ENCODE data around the gene ABCG8.

The ABCG8 gene

GRCh38 chr2:43794956-43795355, 43.8 kb upstream of the ABCG8 start:
- TF ChIP-seq RAD21 (IDR thresholded peaks at IDR 0.05; ENCODE audit: low read depth) (no peak), ZBTB7A (IDR thresholded peaks at IDR 0.05; ENCODE audit: low read depth) (no peak), MAX (IDR thresholded peaks at IDR 0.05) (no peak), CEBPB (IDR thresholded peaks at IDR 0.05) (no peak), TCF12 (IDR thresholded peaks at IDR 0.05; ENCODE audit: low read depth) (no peak), EP300 (IDR thresholded peaks at IDR 0.05; ENCODE audit: borderline replicate concordance) (no peak)

- TF ChIP-seq TEAD4 (IDR thresholded peaks at IDR 0.05) (no peak), EP300 (IDR thresholded peaks at IDR 0.05; ENCODE audit: borderline replicate concordance) (no peak), USF1 (IDR thresholded peaks at IDR 0.05) (no peak), EGR1 (IDR thresholded peaks at IDR 0.05) (no peak), CEBPB (IDR thresholded peaks at IDR 0.05) (no peak), ZBTB7A (IDR thresholded peaks at IDR 0.05; ENCODE audit: low read depth) (no peak)
Observed at GRCh38 chr2:43796206-43796605, 42.6 kb upstream of the ABCG8 start.

GRCh38 chr2:43798300-43798699, 40.5 kb upstream of the ABCG8 start:
- TF ChIP-seq ZBTB7A (IDR thresholded peaks at IDR 0.05; ENCODE audit: low read depth) (no peak), EGR1 (IDR thresholded peaks at IDR 0.05) (no peak), TCF12 (IDR thresholded peaks at IDR 0.05; ENCODE audit: low read depth) (no peak)

- TF ChIP-seq RAD21 (IDR thresholded peaks at IDR 0.05; ENCODE audit: low read depth) (no peak), EP300 (IDR thresholded peaks at IDR 0.05; ENCODE audit: borderline replicate concordance) (no peak), TEAD4 (IDR thresholded peaks at IDR 0.05) (no peak), NFIC (IDR thresholded peaks at IDR 0.05) (no peak), REST (IDR thresholded peaks at IDR 0.05; ENCODE audit: low read depth) (no peak), YY1 (IDR thresholded peaks at IDR 0.05; ENCODE audit: low read depth) (no peak), TAF1 (IDR thresholded peaks at IDR 0.05; ENCODE audit: low read depth) (no peak), TCF12 (IDR thresholded peaks at IDR 0.05; ENCODE audit: low read depth) (no peak), EGR1 (IDR thresholded peaks at IDR 0.05) (no peak), FOXM1 (IDR thresholded peaks at IDR 0.05; ENCODE audit: borderline replicate concordance, low read depth) (no peak), USF1 (IDR thresholded peaks at IDR 0.05) (no peak), CREB1 (IDR thresholded peaks at IDR 0.05; ENCODE audit: low read depth) (no peak), MAX (IDR thresholded peaks at IDR 0.05) (no peak), ZBTB7A (IDR thresholded peaks at IDR 0.05; ENCODE audit: low read depth) (no peak)
Observed at GRCh38 chr2:43800894-43801293, 37.9 kb upstream of the ABCG8 start.

- TF ChIP-seq ZBTB7A (IDR thresholded peaks at IDR 0.05; ENCODE audit: low read depth) = no peak
- no peak for TF ChIP-seq TEAD4 (IDR thresholded peaks at IDR 0.05)
- TF ChIP-seq CREB1 (IDR thresholded peaks at IDR 0.05; ENCODE audit: low read depth) = no peak
Observed at GRCh38 chr2:43802135-43802534, 36.6 kb upstream of the ABCG8 start.

GRCh38 chr2:43803113-43803512, 35.7 kb upstream of the ABCG8 start:
- TF ChIP-seq CREB1 (IDR thresholded peaks at IDR 0.05; ENCODE audit: low read depth) = no peak
- TF ChIP-seq TAF1 (IDR thresholded peaks at IDR 0.05; ENCODE audit: low read depth) = no peak
- no peak for TF ChIP-seq CEBPB (IDR thresholded peaks at IDR 0.05)
- TF ChIP-seq EGR1 (IDR thresholded peaks at IDR 0.05) = no peak
- TF ChIP-seq RAD21 (IDR thresholded peaks at IDR 0.05; ENCODE audit: low read depth) = no peak
- no peak for TF ChIP-seq EP300 (IDR thresholded peaks at IDR 0.05; ENCODE audit: borderline replicate concordance)
- TF ChIP-seq TCF12 (IDR thresholded peaks at IDR 0.05; ENCODE audit: low read depth) = no peak
- TF ChIP-seq REST (IDR thresholded peaks at IDR 0.05; ENCODE audit: low read depth) = no peak
- no peak for TF ChIP-seq YY1 (IDR thresholded peaks at IDR 0.05; ENCODE audit: low read depth)
- TF ChIP-seq MAX (IDR thresholded peaks at IDR 0.05) = no peak
- TF ChIP-seq ZBTB7A (IDR thresholded peaks at IDR 0.05; ENCODE audit: low read depth) = no peak
- no peak for TF ChIP-seq TEAD4 (IDR thresholded peaks at IDR 0.05)
- TF ChIP-seq FOXM1 (IDR thresholded peaks at IDR 0.05; ENCODE audit: borderline replicate concordance, low read depth) = no peak
- TF ChIP-seq NFIC (IDR thresholded peaks at IDR 0.05) = no peak
- no peak for TF ChIP-seq USF1 (IDR thresholded peaks at IDR 0.05)

Measured in Ishikawa (cell line).